Transverse colon (tissue), 3 donors: Measurements from ENCODE around the gene CCNY.

Experiments
- EP300 ChIP-seq: sonication (generic); formaldehyde crosslinking; IDR thresholded peaks from one replicate; pipeline ENCODE4 v1.6.1; 2017; ENCODE audit warnings: antibody characterized with exemption, low read depth
- POLR2A ChIP-seq: fragments of 450-650 bp; IDR thresholded peaks from one replicate; pipeline ENCODE4 v1.6.1; 2016; ENCODE audit warnings: antibody characterized with exemption, mild to moderate bottlenecking, moderate library complexity
- TF ChIP-seq, protein P1 (sequence below), 5 experiments: fragments of 200-600 bp in 3 of 5; fragments of 450-650 bp in 2 of 5; sonication (generic) in 3 of 5; IDR thresholded peaks; 1 replicate in 2 of 5; 2 replicates in 3 of 5; pipeline ENCODE4 v1.5.1; 2016 to 2017; ENCODE audit warnings: antibody characterized with exemption in 5 of 5, inconsistent platforms in 3 of 5, mild to moderate bottlenecking in 2 of 5, moderate library complexity in 1 of 5

DNA sequence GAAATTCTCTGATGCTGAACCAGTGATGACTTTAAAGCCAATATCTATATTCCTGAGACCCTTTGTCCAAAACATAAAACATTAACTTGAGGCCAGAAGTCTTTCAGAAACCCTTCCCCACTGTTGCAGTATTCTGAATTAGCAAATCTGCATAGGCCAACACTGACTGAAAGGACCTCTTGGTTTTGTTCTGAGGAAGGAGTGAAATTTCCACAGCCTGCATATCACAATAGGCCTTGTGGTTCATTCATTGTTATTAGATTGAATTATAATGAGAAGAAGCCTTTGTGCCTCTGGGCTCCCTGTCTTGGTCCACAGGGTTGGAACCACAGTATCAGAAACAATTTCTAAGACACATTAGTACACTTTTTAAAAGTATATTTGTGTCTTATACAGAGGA, 90.3 kb downstream of the CCNY start:
- TF ChIP-seq POLR2A (no peak), EP300 (no peak)
- TF ChIP-seq, protein P1, sequence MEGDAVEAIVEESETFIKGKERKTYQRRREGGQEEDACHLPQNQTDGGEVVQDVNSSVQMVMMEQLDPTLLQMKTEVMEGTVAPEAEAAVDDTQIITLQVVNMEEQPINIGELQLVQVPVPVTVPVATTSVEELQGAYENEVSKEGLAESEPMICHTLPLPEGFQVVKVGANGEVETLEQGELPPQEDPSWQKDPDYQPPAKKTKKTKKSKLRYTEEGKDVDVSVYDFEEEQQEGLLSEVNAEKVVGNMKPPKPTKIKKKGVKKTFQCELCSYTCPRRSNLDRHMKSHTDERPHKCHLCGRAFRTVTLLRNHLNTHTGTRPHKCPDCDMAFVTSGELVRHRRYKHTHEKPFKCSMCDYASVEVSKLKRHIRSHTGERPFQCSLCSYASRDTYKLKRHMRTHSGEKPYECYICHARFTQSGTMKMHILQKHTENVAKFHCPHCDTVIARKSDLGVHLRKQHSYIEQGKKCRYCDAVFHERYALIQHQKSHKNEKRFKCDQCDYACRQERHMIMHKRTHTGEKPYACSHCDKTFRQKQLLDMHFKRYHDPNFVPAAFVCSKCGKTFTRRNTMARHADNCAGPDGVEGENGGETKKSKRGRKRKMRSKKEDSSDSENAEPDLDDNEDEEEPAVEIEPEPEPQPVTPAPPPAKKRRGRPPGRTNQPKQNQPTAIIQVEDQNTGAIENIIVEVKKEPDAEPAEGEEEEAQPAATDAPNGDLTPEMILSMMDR (IDR thresholded peaks at IDR 0.05), result no peak
